GM23248 (cell line): Measurements from ENCODE around the gene ELMO1.

Experiments
- EZH2 ChIP-seq: fragments of 200-600 bp; sonication (generic); IDR thresholded peaks from 2 replicates; pipeline ENCODE4 v1.6.1; 2018; ENCODE audit warnings: antibody characterized with exemption, mild to moderate bottlenecking; ENCODE audit not compliant: insufficient read depth, poor library complexity, severe bottlenecking
- EZH2phosphoT487 ChIP-seq: fragments of 200-600 bp; sonication (generic); IDR thresholded peaks from 2 replicates; pipeline ENCODE4 v1.6.1; 2018; ENCODE audit warnings: antibody characterized with exemption, moderate library complexity, mild to moderate bottlenecking, low read depth; ENCODE audit not compliant: insufficient read depth

- TF ChIP-seq EZH2 (no peak), EZH2phosphoT487 (no peak)
Measured at GRCh38 chr7:36852017-36852416, 596.6 kb downstream of the ELMO1 start.
